Mammary microvascular endothelial cell (primary cell): ENCODE results near the gene LYG2. TPM values are rescaled to one million over a fixed set of nuclear protein-coding genes. Genes with fewer than 3 reads are reported as not detected.

Source experiments
- total RNA-seq: library from RNA; depleted of rRNA; stranded (reverse); fragments of >200 nt; gene quantifications from 2 replicates; pipeline ENCODE4 v1.2.3, GENCODE V29; 2015

LYG2 gene, protein sequence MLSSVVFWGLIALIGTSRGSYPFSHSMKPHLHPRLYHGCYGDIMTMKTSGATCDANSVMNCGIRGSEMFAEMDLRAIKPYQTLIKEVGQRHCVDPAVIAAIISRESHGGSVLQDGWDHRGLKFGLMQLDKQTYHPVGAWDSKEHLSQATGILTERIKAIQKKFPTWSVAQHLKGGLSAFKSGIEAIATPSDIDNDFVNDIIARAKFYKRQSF
- total RNA-seq = not detected in 2 replicates

DNA sequence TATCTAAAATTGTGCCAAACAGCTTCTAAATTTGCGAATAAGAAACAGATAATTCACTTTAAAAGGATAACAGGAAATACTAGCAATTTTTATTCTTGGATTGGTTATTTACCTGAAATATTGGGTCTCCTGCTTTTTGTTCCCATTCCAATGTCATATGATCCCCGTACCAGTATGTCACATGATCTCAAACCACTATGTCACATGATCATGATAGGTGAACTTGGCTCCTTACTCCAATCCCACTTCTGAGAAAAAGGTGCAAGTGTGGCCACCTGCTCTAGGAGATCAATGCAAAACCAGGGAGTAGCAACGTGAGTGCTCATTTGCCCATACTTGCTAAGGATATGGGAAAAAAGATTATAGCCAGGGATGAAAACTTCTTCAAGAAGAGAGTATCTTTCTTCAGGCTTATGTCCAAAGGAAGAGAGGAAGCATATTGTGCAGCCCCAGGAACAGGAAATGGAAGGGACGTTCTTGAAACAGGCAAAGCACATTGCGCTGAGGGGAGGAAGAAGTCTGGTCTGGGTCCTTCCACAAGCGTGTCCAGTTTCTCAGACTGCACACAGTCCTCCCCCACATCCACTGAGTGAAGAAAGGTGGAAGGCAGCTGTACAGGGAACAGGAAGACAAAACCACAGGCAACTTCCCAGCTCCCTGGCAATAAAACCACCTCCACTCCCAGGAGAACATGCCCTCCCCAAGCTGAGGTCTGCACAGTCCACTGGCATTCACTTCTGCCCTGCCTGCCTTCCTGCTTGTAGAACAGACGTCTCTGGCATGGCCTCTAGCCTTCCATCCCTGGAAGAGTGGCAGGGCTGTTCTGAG, at the start of gene LYG2:
Gene LYG2 (minus strand): TSS at position 176 of the 828 bp plus-strand sequence. CDS start 1,406 bp downstream, outside the sequence.

DNA sequence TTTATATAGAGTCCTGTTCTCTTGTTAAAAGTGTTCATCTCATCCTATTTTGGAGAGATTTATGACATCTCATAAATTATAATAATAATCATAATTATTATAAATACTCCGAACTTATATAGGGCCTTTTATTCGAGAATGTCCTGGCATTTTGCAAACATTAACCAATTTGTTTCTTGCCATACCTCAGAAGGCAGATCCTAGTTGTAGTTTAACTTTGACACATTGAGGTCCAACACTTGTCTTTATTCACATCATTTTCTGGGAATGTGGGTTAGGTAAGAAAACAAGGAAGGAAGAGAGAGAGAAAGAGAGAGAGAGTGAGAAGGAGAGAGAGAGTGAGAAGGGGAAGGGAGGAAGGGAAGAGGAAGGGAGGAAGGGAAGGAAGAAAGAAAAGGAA, 45.6 kb upstream of the LYG2 start, which contains the start of gene LYG1:
Gene LYG1 (minus strand): TSS at position 101 of the 400 bp plus-strand sequence. CDS start 5,527 bp downstream, outside the sequence.

Other genes starting within 250 kb of the LYG2 start
- not detected in 2 replicates for gene C2orf15, start 114.0 kb downstream of the LYG2 start, total RNA-seq
- 0.93 and 1.6 TPM in 2 replicates for gene TSGA10, start 100.7 kb downstream of the LYG2 start, total RNA-seq
- gene LIPT1, start 100.7 kb downstream of the LYG2 start, total RNA-seq = 4.7 and 8.5 TPM in 2 replicates
- gene MITD1, start 74.6 kb downstream of the LYG2 start, total RNA-seq = 37.5 and 40.0 TPM in 2 replicates
- 28.8 and 31.7 TPM in 2 replicates for gene MRPL30, start 74.5 kb downstream of the LYG2 start, total RNA-seq
- not detected in 2 replicates for gene LYG1, start 45.5 kb upstream of the LYG2 start, total RNA-seq
- gene TXNDC9, start 80.7 kb upstream of the LYG2 start, total RNA-seq = 76.9 and 93.3 TPM in 2 replicates
- gene EIF5B, start 81.7 kb upstream of the LYG2 start, total RNA-seq = 19.1 and 19.3 TPM in 2 replicates
- 10.6 and 17.1 TPM in 2 replicates for gene REV1, start 234.4 kb upstream of the LYG2 start, total RNA-seq